ENCODE measurements around the gene GRK6. TPM values are rescaled to one million over a fixed set of nuclear protein-coding genes. Genes with fewer than 3 reads are reported as not detected.

Gene GRK6
- total RNA-seq, 8 experiments from 2014 or later: 16.2 to 29.5 (median 21.5) TPM

DNA sequence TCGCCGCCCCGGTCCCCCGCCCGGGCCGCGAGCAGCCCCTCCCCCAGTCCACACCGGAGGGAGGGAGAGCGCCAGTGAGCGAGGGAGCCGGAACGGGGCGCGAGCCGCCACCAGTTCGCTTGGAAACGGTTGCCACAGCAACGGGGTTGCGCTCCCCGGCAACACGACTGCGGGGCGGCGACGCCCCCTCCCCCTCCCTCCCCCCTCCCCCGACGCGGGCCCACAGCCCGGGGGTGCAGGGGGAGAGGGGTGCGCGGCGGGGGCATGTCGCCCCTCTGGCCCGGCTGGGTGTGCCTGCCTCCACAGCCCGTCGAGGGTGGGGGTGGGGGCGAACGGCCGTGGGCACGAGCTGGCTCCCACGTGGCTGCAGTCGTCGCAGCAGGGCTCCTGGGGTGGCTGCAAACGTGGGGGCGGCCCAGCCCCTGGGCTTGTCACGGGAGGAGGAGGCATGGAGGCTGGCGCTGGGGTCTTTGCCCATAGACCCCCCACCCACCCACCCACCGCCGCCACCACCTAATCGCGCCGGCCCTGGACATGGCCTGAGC is 20.7 kb downstream of the GRK6 start:
- WGBS, 10 experiments: no CpG with 5 or more reads among the region's 52 CpGs
- H3K4me1 ChIP-seq (replicated peaks in 1 of 2): peaks cover 28 to 33% of the 10 kb centered on the region in 2 donors
- peak overlapping the region; percentile 53 to 90 (median 67) for H3K4me3 ChIP-seq
- in situ Hi-C loops (cut with MboI; ENCODE audit: low pct_unique_long_range_greater_than_20kb in 2 of 9, low sequenced_read_pairs in 9 of 9, unreplicated experiment in 9 of 9): no loop called here
- ATAC-seq (replicated peaks in 6 of 8): peak; percentile 30 to 76 (median 66)
- peak overlapping the region; percentile 83 to 91 for H3K27ac ChIP-seq

DNA sequence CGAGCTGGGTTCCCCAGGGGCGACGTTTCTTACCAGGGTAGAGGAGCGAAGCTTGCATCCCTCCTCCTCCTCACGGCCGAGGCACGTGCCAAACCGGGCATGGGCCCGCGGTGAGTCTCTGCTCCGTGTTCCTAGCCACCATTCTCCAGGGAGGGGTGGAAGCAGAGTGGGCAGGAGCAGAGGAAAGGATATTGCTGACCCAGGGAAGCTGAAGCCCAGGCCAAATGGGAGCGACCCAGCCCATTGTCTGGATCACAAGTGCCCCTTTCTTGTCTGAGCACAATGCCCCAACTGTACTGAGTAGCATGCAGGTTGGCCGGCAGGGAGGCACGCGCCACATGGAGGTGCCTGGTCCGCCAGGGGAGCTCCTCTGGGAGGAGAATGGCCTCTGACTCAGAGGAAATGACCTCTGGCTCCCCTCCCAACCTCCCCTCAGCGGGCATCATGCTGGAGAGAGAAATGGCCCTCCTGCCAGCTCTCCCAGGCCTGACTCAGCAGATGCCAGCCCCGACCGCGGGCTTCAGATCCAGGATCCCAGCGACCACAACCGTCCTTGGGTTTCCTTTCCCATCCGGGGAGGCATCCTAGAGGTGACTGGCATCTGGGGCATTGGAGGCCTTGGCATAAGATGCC is 21.3 kb downstream of the GRK6 start:
- peak overlapping the region; percentile 53 to 90 (median 67) for H3K4me3 ChIP-seq

DNA sequence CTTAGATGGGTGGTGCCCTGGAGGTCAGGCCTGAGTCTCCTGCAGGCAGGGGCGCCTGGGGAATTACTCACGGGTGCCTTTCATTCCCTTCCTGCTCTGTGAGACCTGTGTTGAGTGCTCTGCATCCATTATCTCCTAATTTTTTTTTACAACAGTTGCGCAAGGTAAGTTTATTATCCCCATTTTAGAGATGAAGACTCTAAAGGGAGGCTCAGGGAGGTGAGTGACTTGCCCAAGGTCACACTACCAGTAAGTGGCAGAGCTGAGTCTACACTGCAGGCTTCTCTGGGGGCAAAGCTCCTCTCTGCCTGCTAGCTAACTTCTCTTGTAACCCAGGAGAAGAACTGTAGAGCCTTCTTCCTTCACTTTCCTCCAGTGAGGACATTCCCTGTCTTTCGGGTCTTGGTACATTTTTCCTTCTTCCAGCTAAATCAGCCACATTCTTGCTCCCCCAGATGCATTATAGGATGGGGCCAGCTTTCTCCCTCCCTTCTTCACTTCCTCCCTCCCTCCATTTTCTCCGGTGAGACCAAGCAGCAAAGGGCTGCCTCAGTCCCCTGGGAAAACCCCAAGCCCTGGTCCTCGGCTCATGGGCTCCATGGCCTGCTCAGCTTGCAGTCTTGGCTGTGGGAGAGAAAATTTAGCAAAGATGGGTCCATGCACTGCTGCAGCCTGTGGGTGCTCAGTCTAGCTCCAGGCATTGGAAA is 21.9 kb downstream of the GRK6 start:
- H3K4me3 ChIP-seq: no peak overlapping the region
- H3K4me1 ChIP-seq (replicated peaks in 1 of 2): peaks cover 28 to 35% of the 10 kb centered on the region in 2 donors
- H3K27ac ChIP-seq: no peak overlapping the region
- WGBS, 10 experiments: 80 to 100% (median 100%) methylated on average over 1 to 3 of the region's 6 CpGs; no CpG with 5 or more reads in 2 of the 10 experiments
- in situ Hi-C loops (cut with MboI; ENCODE audit: low pct_unique_long_range_greater_than_20kb in 2 of 9, low sequenced_read_pairs in 9 of 9, unreplicated experiment in 9 of 9): no loop called here
- no peak for ATAC-seq (replicated peaks in 6 of 8)

More for the DNA sequence above, 21.3 kb downstream of the GRK6 start:
- WGBS, 10 experiments: 8 to 53% (median 26%) methylated on average over 1 to 9 of the region's 23 CpGs; no CpG with 5 or more reads in 6 of the 10 experiments
- Histone ChIP-seq H3K27ac (peak overlapping the region; percentile 83 to 91), H3K4me1 (replicated peaks in 1 of 2) (peaks cover 28 to 33% of the 10 kb centered on the region in 2 donors)
- in situ Hi-C loops (cut with MboI; ENCODE audit: low pct_unique_long_range_greater_than_20kb in 2 of 9, low sequenced_read_pairs in 9 of 9, unreplicated experiment in 9 of 9): no loop called here
- ATAC-seq (replicated peaks in 6 of 8): peak; percentile 2 to 47 (median 32)

DNA sequence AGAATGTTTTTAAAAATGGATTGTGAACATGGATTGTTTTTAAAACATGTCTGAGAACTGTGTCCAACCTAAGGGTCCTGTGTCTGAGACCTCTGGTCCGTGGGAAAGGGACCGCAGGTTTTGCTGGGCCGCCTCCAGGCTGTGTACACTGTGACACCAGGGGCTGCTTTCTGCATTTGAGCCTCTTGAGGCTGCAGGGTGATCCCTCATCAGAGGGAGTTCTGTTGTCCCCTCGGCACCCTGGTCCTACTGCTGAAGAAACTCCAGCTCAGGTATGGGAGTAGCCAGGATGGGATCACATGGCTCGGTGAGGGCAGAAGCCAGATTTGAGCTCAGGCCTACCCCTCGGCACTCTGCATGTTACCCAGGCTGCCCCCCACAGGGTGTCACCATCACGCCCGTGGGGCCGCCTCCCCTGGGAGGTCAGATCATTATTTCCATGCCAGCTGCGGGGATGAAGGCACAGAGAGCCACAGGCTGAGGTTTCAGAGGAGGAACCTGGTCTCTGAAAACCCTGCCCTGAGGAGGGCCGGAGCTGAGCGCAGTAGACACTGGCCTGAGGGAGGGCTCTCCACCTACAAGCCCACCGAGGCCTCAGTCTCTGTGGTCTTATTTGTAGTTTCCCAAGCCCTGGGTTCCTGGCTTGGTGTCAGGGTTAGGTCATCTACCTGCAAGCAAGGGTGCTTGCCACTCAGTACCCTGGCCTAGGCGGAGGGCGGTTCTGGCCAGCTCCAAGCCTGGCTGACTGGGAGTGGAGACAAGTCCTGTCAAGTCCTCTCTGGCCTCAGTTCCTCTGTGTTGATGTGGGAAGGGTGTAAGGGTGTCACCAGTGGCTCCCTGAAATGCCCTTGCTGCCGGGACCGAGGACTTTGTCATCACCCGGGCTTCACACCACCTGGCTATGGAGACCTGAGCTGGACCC is 22.9 kb downstream of the GRK6 start:
- in situ Hi-C loops (cut with MboI; ENCODE audit: low pct_unique_long_range_greater_than_20kb in 2 of 9, low sequenced_read_pairs in 9 of 9, unreplicated experiment in 9 of 9): no loop called here
- Histone ChIP-seq H3K4me1 (replicated peaks in 1 of 2) (peaks cover 32 to 41% of the 10 kb centered on the region in 2 donors), H3K27ac (no peak overlapping the region), H3K4me3 (no peak overlapping the region)
- ATAC-seq (replicated peaks in 6 of 8): no peak
- WGBS, 10 experiments: 80 to 100% (median 93%) methylated on average over 1 to 6 of the region's 18 CpGs; no CpG with 5 or more reads in 5 of the 10 experiments

DNA sequence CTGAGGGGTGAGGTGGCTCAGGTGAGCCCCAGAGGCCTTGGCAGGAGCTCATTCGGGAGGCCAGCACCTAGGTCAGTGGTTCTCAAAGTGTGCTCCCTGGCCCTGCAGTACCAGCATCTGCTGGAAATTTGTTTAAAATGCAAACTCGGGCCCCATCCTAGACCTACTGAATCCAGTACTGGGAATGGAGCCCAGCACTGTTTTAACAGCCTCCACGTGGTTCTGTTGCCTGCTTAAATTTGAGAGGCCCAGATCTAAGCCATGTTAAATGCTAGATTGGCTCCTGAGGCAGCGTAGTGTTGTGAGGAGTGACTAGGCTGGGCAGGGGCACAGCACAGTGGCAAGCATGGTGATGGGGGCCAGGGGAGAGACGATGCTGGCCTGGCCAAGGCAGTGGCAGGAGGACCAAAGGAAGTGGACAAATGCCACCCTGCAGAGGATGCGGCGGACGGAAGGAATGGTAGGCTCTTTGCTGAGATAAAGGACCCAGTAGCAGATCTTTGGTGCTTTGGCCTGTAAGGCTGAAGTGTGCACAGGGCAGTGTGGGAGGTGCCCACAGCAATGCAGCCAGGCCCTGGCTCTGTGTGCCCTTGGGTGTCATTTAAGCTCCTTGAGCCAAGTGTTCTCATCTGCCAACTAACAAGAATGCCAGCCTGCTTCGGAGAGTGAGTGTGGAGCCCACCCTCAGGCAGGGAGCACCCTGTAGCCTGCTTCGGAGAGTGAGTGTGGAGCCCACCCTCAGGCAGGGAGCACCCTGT is 24.4 kb downstream of the GRK6 start:
- no peak overlapping the region for H3K27ac ChIP-seq
- no peak overlapping the region for H3K4me3 ChIP-seq
- 63 to 100% (median 92%) methylated on average over 1 to 7 of the region's 10 CpGs; no CpG with 5 or more reads in 3 of the 10 experiments for WGBS, 10 experiments
- in situ Hi-C loops (cut with MboI; ENCODE audit: low pct_unique_long_range_greater_than_20kb in 2 of 9, low sequenced_read_pairs in 9 of 9, unreplicated experiment in 9 of 9): no loop called here
- ATAC-seq (replicated peaks in 6 of 8): no peak
- H3K4me1 ChIP-seq (replicated peaks in 1 of 2): peaks cover 27 to 29% of the 10 kb centered on the region in 2 donors

DNA sequence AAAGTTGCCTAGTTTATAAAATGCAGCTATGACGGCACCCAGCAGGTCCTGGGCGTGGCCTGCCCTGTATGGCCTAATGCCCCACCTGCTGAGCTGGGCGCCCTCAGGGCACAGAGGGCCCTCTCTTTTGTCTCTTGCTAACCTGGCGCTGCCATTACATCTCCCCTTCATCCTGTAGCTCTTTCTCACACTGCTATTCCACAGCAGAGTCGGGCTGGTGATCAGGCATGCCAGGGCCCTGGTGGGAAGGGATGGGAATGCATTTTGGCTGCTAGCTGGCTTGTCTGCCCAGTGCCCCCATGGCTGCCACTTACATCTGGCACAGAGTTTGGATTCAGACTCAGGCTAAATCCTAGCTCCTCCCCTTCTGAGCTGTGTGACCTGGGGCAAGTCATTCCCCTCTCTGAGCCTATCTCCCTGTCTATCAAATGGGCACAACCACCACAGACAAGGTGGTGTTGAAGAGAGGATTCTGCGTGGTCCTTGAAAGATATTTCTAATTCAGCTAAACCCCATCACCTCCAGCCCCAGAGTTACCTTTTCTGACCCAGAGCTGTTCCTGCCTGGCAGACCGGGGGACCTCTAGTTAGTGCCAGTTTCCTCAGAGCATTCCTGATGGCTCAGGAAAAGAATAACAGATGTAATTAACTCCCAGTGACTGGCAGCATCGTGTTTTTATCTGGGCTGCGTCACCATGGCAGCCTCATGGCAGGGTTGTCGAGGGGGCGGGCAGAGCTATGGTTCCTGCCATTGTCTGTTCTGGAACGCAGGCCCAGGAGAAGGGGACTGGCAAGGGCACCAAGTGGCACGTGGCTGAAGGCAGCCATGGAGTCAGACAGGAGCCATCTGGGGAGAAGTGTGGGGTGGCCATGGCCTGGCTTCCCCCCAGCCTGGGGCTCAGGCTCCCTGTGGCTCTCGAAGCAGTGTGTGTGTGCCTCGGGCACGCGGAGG is 26.5 kb downstream of the GRK6 start:
- 67 to 92% (median 78%) methylated on average over 1 to 11 of the region's 17 CpGs; no CpG with 5 or more reads in 4 of the 10 experiments for WGBS, 10 experiments
- ATAC-seq (replicated peaks in 6 of 8): peak in 1 of 8 experiments; percentile 0
- in situ Hi-C loops (cut with MboI; ENCODE audit: low pct_unique_long_range_greater_than_20kb in 2 of 9, low sequenced_read_pairs in 9 of 9, unreplicated experiment in 9 of 9): no loop called here
- Histone ChIP-seq H3K4me3 (no peak overlapping the region), H3K27ac (no peak overlapping the region), H3K4me1 (replicated peaks in 1 of 2) (peaks cover 31 to 33% of the 10 kb centered on the region in 2 donors)

DNA sequence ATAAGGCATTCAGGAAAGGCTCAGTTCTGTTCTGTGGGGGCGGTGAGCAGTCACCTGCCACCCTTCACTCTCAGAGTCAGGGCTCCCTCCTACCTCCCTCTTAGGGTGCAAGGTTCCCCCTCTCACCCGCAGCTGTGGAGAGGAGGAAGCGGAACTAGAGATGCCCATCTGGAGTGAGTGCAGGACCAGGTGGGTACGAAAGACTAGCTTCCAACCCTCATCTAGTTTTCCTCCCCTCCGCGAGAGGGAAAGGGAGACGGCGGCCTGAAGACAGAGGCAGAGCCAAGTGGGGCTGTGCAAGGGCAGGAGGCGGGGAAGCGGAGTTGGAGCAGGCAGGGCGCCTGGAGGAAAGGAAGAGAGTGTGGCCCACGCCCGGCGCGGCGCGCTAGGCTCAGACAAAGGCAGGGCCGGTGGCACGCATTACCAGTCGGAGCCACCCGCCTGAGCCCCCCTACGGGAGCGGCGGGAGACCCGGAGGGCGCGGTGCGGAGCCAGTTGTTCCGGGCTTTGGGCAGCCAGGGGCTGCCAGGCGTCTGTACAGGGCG is 27.4 kb downstream of the GRK6 start:
- H3K27ac ChIP-seq: peak overlapping the region; percentile 55 to 71
- ATAC-seq (replicated peaks in 6 of 8): peak; percentile 2 to 23 (median 6)
- peaks cover 24 to 34% of the 10 kb centered on the region in 2 donors for H3K4me1 ChIP-seq (replicated peaks in 1 of 2)
- H3K4me3 ChIP-seq: peak overlapping the region; percentile 44 to 60 (median 51)
- WGBS, 10 experiments: 8 to 83% (median 29%) methylated on average over 1 to 12 of the region's 31 CpGs; no CpG with 5 or more reads in 6 of the 10 experiments
- in situ Hi-C loops (cut with MboI; ENCODE audit: low pct_unique_long_range_greater_than_20kb in 2 of 9, low sequenced_read_pairs in 9 of 9, unreplicated experiment in 9 of 9): no loop called here

DNA sequence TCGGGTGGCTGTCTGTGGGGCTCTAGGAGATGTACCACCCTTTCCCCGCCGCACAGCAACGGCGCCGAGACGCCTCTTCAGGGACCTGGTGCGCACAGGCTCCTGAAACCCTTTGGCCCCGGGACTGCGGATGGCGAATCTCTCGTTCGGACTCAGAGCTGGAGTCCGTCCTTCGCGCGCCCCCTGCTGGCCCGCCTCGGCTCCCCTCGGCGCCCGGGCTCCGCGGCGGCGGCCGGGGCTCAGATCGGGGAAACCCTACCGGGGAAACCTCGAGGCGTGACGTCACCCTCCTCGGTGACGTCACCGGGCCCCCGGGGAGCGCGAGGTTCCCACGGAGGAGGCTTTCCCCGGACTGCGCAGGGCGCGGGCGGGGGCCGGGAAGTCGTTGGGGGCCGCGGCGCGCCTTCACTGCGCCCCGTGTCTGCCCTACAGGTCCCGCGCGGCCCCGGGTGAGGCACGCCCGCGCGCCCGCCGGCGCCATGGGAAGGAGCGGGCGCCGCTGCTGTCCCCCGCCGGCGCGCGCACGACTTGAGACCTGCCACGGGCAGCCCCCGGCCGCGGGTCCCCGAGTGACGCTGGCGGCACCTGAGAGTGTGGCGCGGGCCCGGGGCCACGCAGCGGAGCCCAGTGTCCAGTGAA is 28.0 kb downstream of the GRK6 start:
- in situ Hi-C loops (cut with MboI; ENCODE audit: low pct_unique_long_range_greater_than_20kb in 2 of 9, low sequenced_read_pairs in 9 of 9, unreplicated experiment in 9 of 9): no loop called here
- H3K4me1 ChIP-seq (replicated peaks in 1 of 2): peaks cover 20 to 38% of the 10 kb centered on the region in 2 donors
- peak overlapping the region; percentile 44 to 60 (median 51) for H3K4me3 ChIP-seq
- peak overlapping the region; percentile 75 to 81 for H3K27ac ChIP-seq
- peak; percentile 52 to 64 (median 60) for ATAC-seq (replicated peaks in 6 of 8)
- 0 to 2% (median 0%) methylated on average over 1 to 11 of the region's 84 CpGs; no CpG with 5 or more reads in 7 of the 10 experiments for WGBS, 10 experiments

DNA sequence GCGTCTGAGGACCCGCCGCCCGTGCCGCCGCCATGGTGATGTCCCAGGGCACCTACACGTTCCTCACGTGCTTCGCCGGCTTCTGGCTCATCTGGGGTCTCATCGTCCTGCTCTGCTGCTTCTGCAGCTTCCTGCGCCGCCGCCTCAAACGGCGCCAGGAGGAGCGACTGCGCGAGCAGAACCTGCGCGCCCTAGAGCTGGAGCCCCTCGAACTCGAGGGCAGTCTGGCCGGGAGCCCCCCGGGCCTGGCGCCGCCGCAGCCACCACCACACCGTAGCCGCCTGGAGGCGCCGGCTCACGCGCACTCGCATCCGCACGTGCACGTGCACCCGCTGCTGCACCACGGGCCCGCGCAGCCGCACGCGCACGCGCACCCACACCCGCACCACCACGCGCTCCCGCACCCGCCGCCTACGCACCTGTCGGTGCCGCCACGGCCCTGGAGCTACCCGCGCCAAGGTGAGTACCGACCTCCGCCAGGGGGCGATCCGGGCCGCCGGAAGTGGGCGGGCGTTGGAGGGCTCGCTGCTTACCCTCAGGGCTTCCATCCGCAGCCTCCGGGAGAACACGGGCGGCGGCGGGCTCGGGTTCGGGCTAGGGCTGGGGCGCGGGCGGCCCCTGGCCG is 28.7 kb downstream of the GRK6 start:
- peak overlapping the region; percentile 75 to 81 for H3K27ac ChIP-seq
- H3K4me1 ChIP-seq (replicated peaks in 1 of 2): peaks cover 20 to 40% of the 10 kb centered on the region in 2 donors
- in situ Hi-C loops (cut with MboI; ENCODE audit: low pct_unique_long_range_greater_than_20kb in 2 of 9, low sequenced_read_pairs in 9 of 9, unreplicated experiment in 9 of 9): no loop called here

More for the DNA sequence above, 28.7 kb downstream of the GRK6 start:
- 0 to 3% (median 1%) methylated on average over 1 to 27 of the region's 80 CpGs; no CpG with 5 or more reads in 6 of the 10 experiments for WGBS, 10 experiments
- ATAC-seq (replicated peaks in 6 of 8): peak; percentile 15 to 73 (median 62)
- H3K4me3 ChIP-seq: peak overlapping the region; percentile 44 to 60 (median 51)
